ENCODE measurements around the gene CCDC180.
"Not testable (repeated sequence)": the region's sequence is repeated elsewhere in the genome, so short reads cannot be mapped to it uniquely, and the experiment has no call there.

The CCDC180 gene

DNA sequence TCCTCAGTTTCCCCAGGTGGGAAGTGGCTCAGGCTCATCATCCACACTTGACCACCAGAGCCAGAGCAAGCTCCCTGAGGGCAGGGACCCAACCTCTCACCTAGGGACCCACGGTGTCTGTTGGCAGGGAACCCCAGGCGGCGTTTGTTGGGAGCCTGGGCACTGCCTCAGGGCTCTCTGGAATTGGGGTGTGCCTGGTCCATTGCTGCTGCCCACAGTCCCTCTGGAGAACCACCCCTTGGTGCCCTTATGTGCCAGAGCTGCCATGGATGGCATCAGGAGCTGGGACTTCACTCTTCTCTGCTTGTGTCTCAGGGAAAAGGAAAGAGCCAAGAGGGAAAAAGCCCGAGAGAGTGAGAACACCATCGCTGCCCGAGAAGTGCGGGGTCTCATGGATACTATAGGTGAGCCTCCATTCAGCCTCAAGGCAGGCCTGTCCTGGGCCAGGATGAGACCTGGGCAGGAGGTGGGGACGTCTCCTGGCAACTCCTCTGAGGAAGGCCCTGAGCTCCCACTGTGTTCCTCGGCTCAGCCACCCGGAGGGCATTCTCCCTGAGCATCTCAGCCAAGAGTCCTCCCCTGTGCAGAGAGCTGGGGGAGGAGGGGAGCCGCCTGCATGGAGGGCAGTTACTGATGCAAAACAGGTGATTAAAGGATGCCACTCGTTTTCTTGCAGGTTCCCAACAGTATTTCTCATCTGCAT lies 4.5 kb downstream of the CCDC180 start:
- no peak for DNase-seq

GRCh38 chr9:97312556-97312955 lies 5.1 kb downstream of the CCDC180 start:
- DNase-seq: no peak

- no peak for DNase-seq
These were observed 5.8 kb downstream of the CCDC180 start for GRCh38 chr9:97313243-97313642.

DNA sequence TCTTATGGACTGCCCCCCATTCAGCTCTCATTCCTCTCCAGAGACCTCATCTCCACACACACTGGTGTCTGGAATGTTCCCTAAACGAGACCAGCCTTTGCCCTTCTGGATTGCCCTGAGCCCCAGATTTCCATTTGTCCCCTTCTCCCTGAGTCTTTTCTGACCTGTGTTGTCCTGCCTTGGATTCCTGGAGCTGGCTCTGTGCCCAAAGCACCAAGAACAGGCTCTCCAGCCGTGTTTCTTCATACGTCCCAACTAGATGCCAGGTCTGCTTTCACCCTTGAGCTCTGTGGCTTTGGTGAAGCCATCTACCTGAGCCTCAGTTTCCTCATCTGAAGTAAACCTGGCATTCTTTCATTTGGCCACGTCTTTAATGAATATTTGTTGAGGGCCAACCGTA lies 6.3 kb downstream of the CCDC180 start:
- DNase-seq: no peak

DNA sequence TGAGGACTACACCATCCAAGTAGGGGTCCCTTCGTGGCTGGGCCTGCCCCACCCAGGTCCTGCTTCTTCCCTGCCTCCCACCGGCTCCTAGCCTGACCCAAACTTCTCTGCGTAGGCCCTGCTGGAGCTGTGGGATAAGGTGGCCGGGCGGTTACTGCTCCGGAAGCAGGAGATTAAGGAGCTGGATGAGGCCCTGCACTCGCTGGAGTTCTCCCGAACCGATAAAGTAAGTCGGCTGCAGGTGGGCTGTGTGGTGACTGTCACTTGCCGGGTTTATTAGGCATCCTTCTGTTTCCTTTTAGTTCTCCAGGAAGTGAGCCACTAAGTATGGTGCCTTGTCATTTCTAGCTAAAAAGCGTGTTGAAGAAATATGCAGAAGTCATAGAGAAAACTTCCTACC lies 7.0 kb downstream of the CCDC180 start:
- no peak for DNase-seq

DNA sequence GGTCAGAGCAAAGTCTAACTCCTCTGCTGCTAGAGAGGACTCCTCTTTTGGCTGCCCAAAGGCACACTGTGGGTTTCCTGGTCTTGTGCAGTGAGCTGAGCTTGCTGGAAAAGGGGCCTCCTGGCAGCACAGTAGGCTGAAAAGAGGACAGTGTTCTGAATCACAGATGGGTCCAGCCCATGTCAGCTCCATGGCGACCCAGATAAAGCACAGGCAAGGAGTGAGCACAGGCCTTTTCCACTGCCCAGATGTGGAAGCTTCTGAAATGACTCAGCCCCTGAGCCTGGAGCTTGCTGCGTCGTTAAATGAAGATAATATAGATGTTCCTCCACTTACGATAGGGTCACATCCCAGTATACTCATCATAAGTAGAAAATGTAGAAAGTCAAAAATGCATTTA lies 8.1 kb downstream of the CCDC180 start:
- no peak for DNase-seq

- DNase-seq: no peak
These were observed 9.4 kb downstream of the CCDC180 start for GRCh38 chr9:97316904-97317303.

DNA sequence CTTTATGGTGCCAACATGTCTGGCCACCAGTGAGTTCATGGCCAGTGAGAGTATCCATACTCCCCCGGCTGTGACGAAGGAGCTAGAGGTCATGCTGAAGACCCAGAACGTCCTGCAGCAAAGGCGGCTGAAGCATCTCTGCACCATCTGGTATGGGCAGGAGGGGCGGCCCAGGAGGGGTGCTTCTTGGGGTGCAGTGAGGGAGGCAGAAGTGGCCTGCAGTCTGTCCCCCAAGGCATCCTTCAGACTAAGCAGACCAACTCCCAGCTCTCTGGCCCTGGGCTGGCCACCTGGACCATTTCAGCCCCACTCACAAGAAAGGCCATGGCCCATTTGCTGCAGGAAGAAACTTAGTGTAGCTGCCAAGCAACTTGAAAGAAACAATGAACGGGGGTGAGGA lies 11.0 kb downstream of the CCDC180 start:
- DNase-seq: no peak

GRCh38 chr9:97319395-97319794 lies 11.9 kb downstream of the CCDC180 start:
- no peak for DNase-seq

GRCh38 chr9:97320080-97320642 lies 12.7 kb downstream of the CCDC180 start:
- no peak for DNase-seq

DNA sequence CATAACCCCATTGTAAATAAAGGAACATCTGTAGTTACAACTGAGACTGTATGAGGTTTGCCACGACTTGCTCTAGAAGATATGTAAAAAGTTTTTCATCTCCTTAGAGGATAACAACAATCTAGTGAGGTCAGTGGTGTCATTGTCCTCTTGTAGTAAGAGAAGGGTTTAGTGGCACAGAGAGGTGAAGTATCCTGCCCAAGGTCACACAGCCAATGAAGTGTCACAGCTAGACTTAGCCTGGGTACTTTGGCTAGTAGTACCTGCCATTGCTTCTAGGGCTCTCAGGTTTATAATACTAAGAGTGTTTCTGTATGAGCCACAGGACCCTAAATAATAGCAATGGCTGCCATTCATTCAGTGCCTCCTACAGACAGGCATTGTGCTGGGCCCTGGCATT lies 13.8 kb downstream of the CCDC180 start:
- DNase-seq: no peak

DNA sequence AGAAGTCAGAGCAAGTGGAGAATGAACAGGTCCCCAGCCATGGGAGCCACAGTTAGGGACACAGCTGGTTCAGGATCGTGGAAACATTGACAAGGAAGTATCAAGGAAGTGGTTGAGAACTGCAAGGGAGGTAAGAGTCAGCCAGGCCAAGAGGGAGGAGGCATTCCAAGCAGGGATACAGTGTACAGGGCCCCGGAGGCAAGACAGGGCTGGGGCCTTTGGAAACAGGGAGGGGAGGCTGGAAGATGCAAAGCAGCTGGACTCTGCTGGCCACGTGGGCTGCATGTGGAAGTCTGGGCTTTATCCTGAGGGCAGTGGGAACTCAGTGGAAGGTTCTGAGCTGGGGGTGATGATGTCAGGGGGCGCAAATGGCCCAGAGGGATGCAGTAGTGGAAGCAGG lies 14.2 kb downstream of the CCDC180 start:
- no peak for DNase-seq

DNA sequence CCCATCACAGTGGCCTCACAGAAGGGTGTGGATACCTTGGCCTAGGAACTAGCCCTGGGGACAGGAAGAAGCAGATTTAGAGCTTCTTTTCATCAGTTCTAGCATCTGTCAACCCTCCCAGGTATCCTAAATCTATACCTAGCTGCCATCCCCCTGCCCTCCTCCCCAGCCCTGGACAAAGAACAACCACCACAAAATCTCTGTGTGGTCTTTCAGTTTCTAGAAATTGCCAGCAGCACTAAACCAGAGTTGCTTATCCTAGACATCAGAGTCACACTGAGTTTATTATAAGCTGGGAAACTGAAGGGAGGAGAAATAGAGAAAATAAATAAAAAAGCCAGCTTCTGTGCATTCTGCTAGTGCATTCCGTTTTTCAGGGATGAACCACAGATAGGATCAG lies 14.6 kb downstream of the CCDC180 start:
- no peak for DNase-seq

DNA sequence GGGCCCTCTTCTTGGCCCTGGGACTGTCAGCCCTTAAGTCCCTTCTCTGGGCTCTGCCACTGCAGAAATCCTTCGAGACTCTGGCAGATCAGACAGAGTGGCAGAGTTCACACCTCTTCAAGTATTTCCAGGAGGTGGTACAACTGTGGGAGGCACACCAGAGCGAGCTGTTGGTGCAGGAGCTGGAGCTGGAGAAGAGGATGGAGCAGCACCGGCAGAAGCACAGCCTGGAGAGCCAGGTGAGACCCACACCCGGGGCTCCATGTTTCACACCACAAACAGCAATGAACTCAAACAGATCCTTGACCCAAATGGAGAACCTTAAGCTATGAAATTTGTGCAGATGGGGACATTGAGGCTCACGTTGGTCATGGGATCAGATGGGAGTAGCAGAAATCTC lies 17.5 kb downstream of the CCDC180 start:
- no peak for DNase-seq

DNA sequence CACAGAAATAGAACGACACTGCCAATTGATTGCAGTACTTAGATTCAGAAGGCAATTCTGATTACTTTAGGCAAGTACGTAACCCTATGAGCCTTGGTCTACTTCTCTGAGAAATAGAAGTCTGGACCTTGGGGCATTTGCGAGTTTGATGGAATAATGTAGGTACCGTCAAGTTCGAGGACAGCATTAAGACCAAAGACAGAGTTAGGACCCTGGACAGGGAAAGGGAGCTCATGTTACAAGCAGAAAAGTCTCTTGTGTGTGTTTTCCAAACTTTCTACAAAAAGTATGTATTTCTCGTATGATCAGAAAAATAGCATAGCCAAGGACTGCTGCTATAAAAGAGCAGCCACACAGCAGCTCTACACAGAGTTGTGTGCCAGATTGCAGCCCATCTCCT lies 20.1 kb downstream of the CCDC180 start:
- DNase-seq: no peak

DNA sequence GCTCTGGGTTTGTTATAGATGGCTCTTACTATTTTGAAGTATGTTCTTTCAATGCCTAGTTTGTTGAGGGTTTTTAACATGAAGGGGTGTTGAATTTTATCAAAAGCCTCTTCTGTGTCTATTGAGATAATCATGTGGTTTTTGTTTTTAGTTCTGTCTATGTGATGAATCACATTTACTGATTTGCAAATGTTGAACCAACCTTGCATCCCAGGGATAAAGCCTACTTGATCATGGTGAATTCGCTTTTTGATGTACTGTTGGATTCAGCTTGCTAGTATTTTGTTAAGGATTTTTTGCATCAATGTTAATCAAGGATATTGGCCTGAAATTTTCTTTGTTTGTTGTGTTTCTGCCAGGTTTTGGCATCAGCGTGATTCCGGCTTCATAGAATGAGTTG lies 25.5 kb downstream of the CCDC180 start:
- DNase-seq: no peak

- not testable (repeated sequence) for DNase-seq
These were observed 28.2 kb downstream of the CCDC180 start for GRCh38 chr9:97335622-97336021.

- DNase-seq: no peak
These were observed 41.4 kb downstream of the CCDC180 start for GRCh38 chr9:97348871-97349270.

DNA sequence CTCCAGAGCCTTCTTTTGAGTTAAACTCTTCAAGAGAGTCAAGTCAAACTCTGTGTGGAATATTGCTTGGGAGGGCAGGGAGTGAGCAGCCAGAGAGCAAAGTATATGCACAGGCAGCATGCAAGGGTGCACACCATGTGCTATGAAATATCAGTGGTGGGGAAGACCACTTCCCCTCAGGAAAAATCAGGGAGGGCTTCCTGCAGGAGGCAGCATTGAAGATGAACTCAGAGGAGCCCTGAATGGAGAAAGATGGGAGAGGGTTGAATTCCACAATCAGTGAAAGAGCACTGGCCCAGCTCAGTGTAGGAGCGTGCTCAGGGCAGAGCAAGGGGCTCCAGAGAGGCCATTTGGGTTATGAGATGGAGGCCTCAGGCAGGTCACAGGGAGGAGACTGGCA lies 41.9 kb downstream of the CCDC180 start:
- DNase-seq: no peak

- DNase-seq: no peak
These were observed 47.2 kb downstream of the CCDC180 start for GRCh38 chr9:97354637-97355036.

GRCh38 chr9:97357056-97357455 lies 49.6 kb downstream of the CCDC180 start:
- DNase-seq: no peak

Measured in RPMI8226 (cell line).